PC-9 (cell line): ENCODE measurements around the gene CDC42EP2.

Source experiments
- EZH2 ChIP-seq: fragments of 200-600 bp; sonication (generic); IDR thresholded peaks from 2 replicates; pipeline ENCODE4 v1.8.0; 2017; ENCODE audit warnings: antibody characterized with exemption, low read depth
- TF ChIP-seq, protein P1 (sequence below): fragments of 200-600 bp; sonication (generic); conservative IDR thresholded peaks from 2 replicates; pipeline ENCODE4 v1.6.1; 2017; ENCODE audit warnings: mixed run types, antibody characterized with exemption, mild to moderate bottlenecking, moderate library complexity

DNA sequence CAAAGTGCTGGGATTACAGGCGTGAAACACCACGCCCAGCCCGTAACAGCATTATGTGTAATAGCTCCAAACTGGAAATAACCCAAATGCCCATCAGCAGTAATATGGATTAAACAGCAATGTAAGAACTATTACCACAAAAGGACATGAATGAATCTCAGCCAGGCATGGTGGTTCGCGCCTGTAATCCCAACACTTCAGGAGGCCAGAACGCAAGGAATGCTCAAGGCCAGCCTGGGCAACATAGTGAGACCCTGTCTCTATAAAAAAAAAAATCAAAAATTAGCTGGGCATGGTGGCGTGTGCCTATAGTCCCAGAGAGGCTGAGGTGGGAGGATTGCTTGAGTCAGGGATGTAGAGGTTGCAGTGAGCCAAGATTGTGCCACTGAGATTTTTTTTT is 15.9 kb downstream of the CDC42EP2 start:
- TF ChIP-seq, protein P1, sequence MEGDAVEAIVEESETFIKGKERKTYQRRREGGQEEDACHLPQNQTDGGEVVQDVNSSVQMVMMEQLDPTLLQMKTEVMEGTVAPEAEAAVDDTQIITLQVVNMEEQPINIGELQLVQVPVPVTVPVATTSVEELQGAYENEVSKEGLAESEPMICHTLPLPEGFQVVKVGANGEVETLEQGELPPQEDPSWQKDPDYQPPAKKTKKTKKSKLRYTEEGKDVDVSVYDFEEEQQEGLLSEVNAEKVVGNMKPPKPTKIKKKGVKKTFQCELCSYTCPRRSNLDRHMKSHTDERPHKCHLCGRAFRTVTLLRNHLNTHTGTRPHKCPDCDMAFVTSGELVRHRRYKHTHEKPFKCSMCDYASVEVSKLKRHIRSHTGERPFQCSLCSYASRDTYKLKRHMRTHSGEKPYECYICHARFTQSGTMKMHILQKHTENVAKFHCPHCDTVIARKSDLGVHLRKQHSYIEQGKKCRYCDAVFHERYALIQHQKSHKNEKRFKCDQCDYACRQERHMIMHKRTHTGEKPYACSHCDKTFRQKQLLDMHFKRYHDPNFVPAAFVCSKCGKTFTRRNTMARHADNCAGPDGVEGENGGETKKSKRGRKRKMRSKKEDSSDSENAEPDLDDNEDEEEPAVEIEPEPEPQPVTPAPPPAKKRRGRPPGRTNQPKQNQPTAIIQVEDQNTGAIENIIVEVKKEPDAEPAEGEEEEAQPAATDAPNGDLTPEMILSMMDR, result no peak
- TF ChIP-seq EZH2, result no peak
